Caco-2 (cell line): ENCODE results near the gene ZNF319. TPM values are rescaled to one million over a fixed set of nuclear protein-coding genes. Genes with fewer than 3 reads are reported as not detected.
A peak's percentile ranks its signal among the peaks of the same experiment; 100 is the strongest.

Source experiments
- BruUV-seq: library from RNA; stranded (reverse); fragments of 400-500 nt; replicated peaks from 2 replicates; lab custom pipeline; 2021; lab: Mats Ljungman, UMichigan
- CTCF ChIA-PET: fragments of 300-600 bp; sonication (Branson Sonifier 250); formaldehyde crosslinking; loops from one replicate; lab custom pipeline; 2022; ENCODE audit warnings: antibody characterized with exemption; lab: Charles Lee
- POLR2A ChIA-PET: fragments of 300-600 bp; sonication (Branson Sonifier 250); formaldehyde crosslinking; loops from one replicate; lab custom pipeline; 2022; ENCODE audit warnings: antibody characterized with exemption; lab: Charles Lee
- DNase-seq, 2 experiments: peaks; one replicate each; pipeline versions ENCODE4 v3.0.0 to v3.0.0-alpha.2; 2020 to 2022
- H3K27me3 ChIP-seq: replicated peaks from 2 replicates; pipeline ENCODE4 v1.6.0; 2011; ENCODE audit warnings: low read length; ENCODE audit not compliant: control insufficient read depth, insufficient read depth
- H3K36me3 ChIP-seq: 2 replicates; pipeline ENCODE4 v1.5.1; 2011; ENCODE audit warnings: low read length; ENCODE audit not compliant: control insufficient read depth, insufficient read depth
- H3K4me1 ChIP-seq: fragments of 250-450 bp; sonication (Bioruptor Pico); 2 replicates; pipeline ENCODE4 v1.5.1; 2020; ENCODE audit warnings: mild to moderate bottlenecking
- H3K4me3 ChIP-seq: 2 replicates; pipeline ENCODE4 v1.5.1; 2011; ENCODE audit warnings: low read depth, mild to moderate bottlenecking, control low read depth, low read length
- H3K9me3 ChIP-seq: fragments of 250-450 bp; sonication (Bioruptor Pico); 2 replicates; pipeline ENCODE4 v1.5.1; 2020; ENCODE audit warnings: mild to moderate bottlenecking, moderate library complexity
- H3K27ac Mint-ChIP-seq: one replicate; pipeline ENCODE4 v1.8.0; 2022; ENCODE audit warnings: mixed read lengths; ENCODE audit not compliant: unreplicated experiment
- H3K27me3 Mint-ChIP-seq: one replicate; pipeline ENCODE4 v1.8.0; 2022; ENCODE audit warnings: mixed read lengths; ENCODE audit not compliant: insufficient read depth, unreplicated experiment
- H3K36me3 Mint-ChIP-seq: one replicate; pipeline ENCODE4 v1.8.0; 2022; ENCODE audit warnings: mild to moderate bottlenecking, mixed read lengths; ENCODE audit not compliant: insufficient read depth, unreplicated experiment
- H3K4me1 Mint-ChIP-seq: one replicate; pipeline ENCODE4 v1.8.0; 2022; ENCODE audit warnings: low read depth, mixed read lengths; ENCODE audit not compliant: unreplicated experiment
- H3K4me3 Mint-ChIP-seq: one replicate; pipeline ENCODE4 v1.8.0; 2022; ENCODE audit warnings: mild to moderate bottlenecking, moderate library complexity, mixed read lengths; ENCODE audit not compliant: unreplicated experiment
- H3K9me3 Mint-ChIP-seq: one replicate; pipeline ENCODE4 v1.8.0; 2022; ENCODE audit warnings: mixed read lengths; ENCODE audit not compliant: unreplicated experiment
- intact Hi-C: fragments of 100-400 bp; cut with micrococcal nuclease; formaldehyde crosslinking; loops from one replicate; pipeline ENCODE4 v1.10.0; 2022; ENCODE audit not compliant: unreplicated experiment
- total RNA-seq: library from RNA; stranded (reverse); gene quantifications from 2 replicates; pipeline ENCODE4 v1.2.3, GENCODE V29; 2022
- TF ChIP-seq, protein P1 (sequence below), 2 experiments: fragments of 200-600 bp in 1 of 2; IDR thresholded peaks; 1 replicate in 1 of 2; 2 replicates in 1 of 2; pipeline versions ENCODE4 v1.5.1 to v1.8.0; 2011 to 2022; ENCODE audit warnings: antibody characterized with exemption in 1 of 2, control low read depth in 1 of 2, inconsistent platforms in 1 of 2, low read depth in 1 of 2, low read length in 1 of 2, mild to moderate bottlenecking in 1 of 2, moderate library complexity in 1 of 2; ENCODE audit not compliant: insufficient read depth in 1 of 2, severe bottlenecking in 1 of 2, unreplicated experiment in 1 of 2

Gene ZNF319
- total RNA-seq, 1 experiment from 2014 or later = 16.3 TPM

DNA sequence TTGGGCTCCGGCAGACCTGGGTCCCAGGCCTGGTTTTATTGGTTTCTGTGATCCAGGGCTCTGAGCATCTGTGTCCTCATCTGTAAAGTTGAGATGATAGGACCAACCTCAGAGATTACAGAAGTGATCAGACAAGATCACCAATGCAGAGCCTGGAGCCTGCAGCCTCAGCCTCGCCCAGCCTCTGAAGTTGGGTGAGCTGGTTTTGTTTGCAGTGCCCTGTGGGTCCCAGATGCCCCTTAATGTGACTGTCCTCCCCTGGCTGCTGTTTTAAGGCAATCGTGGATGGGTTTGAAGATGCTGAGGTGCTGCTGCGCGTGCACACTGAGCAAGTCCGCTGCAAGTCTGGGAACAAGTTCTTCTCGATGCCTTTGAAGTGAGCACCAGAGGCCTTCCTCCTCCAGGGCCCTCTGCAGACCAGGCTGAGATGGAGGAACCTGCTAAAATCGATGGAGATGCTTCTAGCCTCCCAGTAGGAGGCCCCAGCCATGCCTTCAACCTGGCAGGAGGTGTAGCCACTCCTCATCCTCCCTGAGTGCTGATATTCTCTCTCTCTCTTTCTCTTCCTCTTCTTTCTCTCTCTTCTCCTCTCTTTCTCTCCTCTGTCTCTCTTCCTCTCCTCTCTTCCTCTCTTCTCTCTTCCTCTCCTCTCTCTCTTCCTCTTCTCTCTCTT is 19.5 kb upstream of the ZNF319 start:
- H3K27me3 ChIP-seq = no peaks in the 10 kb centered on the region
- DNase-seq = no peak
- H3K4me1 ChIP-seq = peaks cover 21% of the 10 kb centered on the region
- Mint-ChIP-seq H3K36me3 (peaks cover 7% of the 10 kb centered on the region), H3K27me3 (no peaks in the 10 kb centered on the region), H3K4me1 (peaks cover 7% of the 10 kb centered on the region), H3K27ac (no peak overlapping the region), H3K9me3 (no peaks in the 10 kb centered on the region), H3K4me3 (no peak overlapping the region)
- ChIA-PET POLR2A (no interaction called here), CTCF (interaction anchor here (1.2 to 1.9 kb wide), 2 partner anchors 102 to 109 kb away, joined by 3 to 5 read pairs; partner anchors contain the start of gene CFAP20)
- BruUV-seq = no TSS peak
- no peaks in the 10 kb centered on the region for H3K9me3 ChIP-seq
- intact Hi-C loops = loop anchor here (1.0 to 10.0 kb wide), 4 partner anchors 19 to 735 kb away; partner anchors contain the start of gene USB1
- H3K36me3 ChIP-seq = no peaks in the 10 kb centered on the region
- TF ChIP-seq, protein P1, sequence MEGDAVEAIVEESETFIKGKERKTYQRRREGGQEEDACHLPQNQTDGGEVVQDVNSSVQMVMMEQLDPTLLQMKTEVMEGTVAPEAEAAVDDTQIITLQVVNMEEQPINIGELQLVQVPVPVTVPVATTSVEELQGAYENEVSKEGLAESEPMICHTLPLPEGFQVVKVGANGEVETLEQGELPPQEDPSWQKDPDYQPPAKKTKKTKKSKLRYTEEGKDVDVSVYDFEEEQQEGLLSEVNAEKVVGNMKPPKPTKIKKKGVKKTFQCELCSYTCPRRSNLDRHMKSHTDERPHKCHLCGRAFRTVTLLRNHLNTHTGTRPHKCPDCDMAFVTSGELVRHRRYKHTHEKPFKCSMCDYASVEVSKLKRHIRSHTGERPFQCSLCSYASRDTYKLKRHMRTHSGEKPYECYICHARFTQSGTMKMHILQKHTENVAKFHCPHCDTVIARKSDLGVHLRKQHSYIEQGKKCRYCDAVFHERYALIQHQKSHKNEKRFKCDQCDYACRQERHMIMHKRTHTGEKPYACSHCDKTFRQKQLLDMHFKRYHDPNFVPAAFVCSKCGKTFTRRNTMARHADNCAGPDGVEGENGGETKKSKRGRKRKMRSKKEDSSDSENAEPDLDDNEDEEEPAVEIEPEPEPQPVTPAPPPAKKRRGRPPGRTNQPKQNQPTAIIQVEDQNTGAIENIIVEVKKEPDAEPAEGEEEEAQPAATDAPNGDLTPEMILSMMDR (IDR thresholded peaks at IDR 0.05; ENCODE audit: insufficient read depth in 1 of 2, low read depth in 1 of 2, low read length in 1 of 2, severe bottlenecking in 1 of 2, unreplicated experiment in 1 of 2) = no peak
- no peak overlapping the region for H3K4me3 ChIP-seq

- no peak overlapping the region for H3K4me3 ChIP-seq
- H3K9me3 ChIP-seq = no peaks in the 10 kb centered on the region
- H3K9me3 Mint-ChIP-seq = no peaks in the 10 kb centered on the region
- H3K4me1 Mint-ChIP-seq = peaks cover 7% of the 10 kb centered on the region
- no peak overlapping the region for H3K4me3 Mint-ChIP-seq
- ChIA-PET POLR2A (no interaction called here), CTCF (interaction anchor here (0.7 to 1.9 kb wide), 3 partner anchors 47 to 110 kb away, joined by 3 to 5 read pairs (median 3); partner anchors contain the start of gene CFAP20)
- TF ChIP-seq, protein P1 (IDR thresholded peaks at IDR 0.05; ENCODE audit: insufficient read depth in 1 of 2, low read depth in 1 of 2, low read length in 1 of 2, severe bottlenecking in 1 of 2, unreplicated experiment in 1 of 2) = peak in 1 of 2 experiments; percentile 20
- no peaks in the 10 kb centered on the region for H3K36me3 ChIP-seq
- no peaks in the 10 kb centered on the region for H3K27me3 ChIP-seq
- peaks cover 14% of the 10 kb centered on the region for H3K4me1 ChIP-seq
- intact Hi-C loops = no loop called here
- H3K36me3 Mint-ChIP-seq = no peaks in the 10 kb centered on the region
- no peak overlapping the region for H3K27ac Mint-ChIP-seq
- no TSS peak for BruUV-seq
- DNase-seq = no peak
- no peaks in the 10 kb centered on the region for H3K27me3 Mint-ChIP-seq
These were observed 18.3 kb upstream of the ZNF319 start for GRCh38 chr16:58018803-58019202.

GRCh38 chr16:58016840-58017446 is 16.5 kb upstream of the ZNF319 start:
- Mint-ChIP-seq H3K4me3 (no peak overlapping the region), H3K27me3 (no peaks in the 10 kb centered on the region), H3K36me3 (no peaks in the 10 kb centered on the region), H3K27ac (no peak overlapping the region), H3K4me1 (no peaks in the 10 kb centered on the region), H3K9me3 (no peaks in the 10 kb centered on the region)
- H3K9me3 ChIP-seq = no peaks in the 10 kb centered on the region
- CTCF ChIA-PET = no interaction called here
- H3K27me3 ChIP-seq = no peaks in the 10 kb centered on the region
- TF ChIP-seq, protein P1 (IDR thresholded peaks at IDR 0.05; ENCODE audit: insufficient read depth in 1 of 2, low read depth in 1 of 2, low read length in 1 of 2, severe bottlenecking in 1 of 2, unreplicated experiment in 1 of 2) = no peak
- BruUV-seq = no TSS peak
- no peaks in the 10 kb centered on the region for H3K36me3 ChIP-seq
- DNase-seq = peak in 1 of 2 experiments; percentile 57
- H3K4me1 ChIP-seq = peaks cover 14% of the 10 kb centered on the region
- H3K4me3 ChIP-seq = no peak overlapping the region
- POLR2A ChIA-PET = interaction anchor here (0.5 kb wide), 1 partner anchor 677 kb away, joined by 4 read pairs; no protein-coding TSS in a partner anchor
- intact Hi-C loops = no loop called here
